Erythroblast (primary cell): Measurements from ENCODE around the gene MTOR.

Experiments used
- GATA1 ChIP-seq: IDR thresholded peaks from 2 replicates; pipeline ENCODE4 v1.6.1; 2011; ENCODE audit warnings: low read depth, mild to moderate bottlenecking, control low read depth, low read length, moderate library complexity
- POLR2A ChIP-seq: IDR thresholded peaks from 2 replicates; pipeline ENCODE4 v1.6.1; 2011; ENCODE audit warnings: mild to moderate bottlenecking, low read length

GRCh38 chr1:11147197-11147770 is 115.1 kb downstream of the MTOR start:
- TF ChIP-seq POLR2A (no peak), GATA1 (no peak)
